Keratinocyte (primary cell): ENCODE measurements around the gene XYLB. TPM values are rescaled to one million over a fixed set of nuclear protein-coding genes. Genes with fewer than 3 reads are reported as not detected.

Experiments used
- DNase-seq: peaks from one replicate; pipeline ENCODE4 v3.0.0-alpha.2; 2011; ENCODE audit warnings: low read depth, missing footprints, low spot score
- FAIRE-seq: peaks from 2 replicates; lab custom pipeline; 2011; peaks lifted over from hg19 to GRCh38; lab: Jason Lieb, UNC
- H2AFZ ChIP-seq: 2 replicates; pipeline ENCODE4 v1.6.0; 2012; ENCODE audit warnings: low read length, control low read depth, inconsistent platforms; ENCODE audit not compliant: control insufficient read depth
- H3K27ac ChIP-seq: 2 replicates; pipeline ENCODE4 v1.5.1; 2011; ENCODE audit warnings: low read length; ENCODE audit not compliant: control insufficient read depth, insufficient read depth
- H3K27me3 ChIP-seq: 3 replicates; pipeline ENCODE4 v1.6.0; 2011; ENCODE audit warnings: low read length; ENCODE audit not compliant: control insufficient read depth, insufficient read depth; ENCODE audit errors: extremely low read depth
- H3K36me3 ChIP-seq, 2 experiments: 2 replicates in 1 of 2; 3 replicates in 1 of 2; pipeline ENCODE4 v1.5.1; 2011; ENCODE audit warnings: low read length in 2 of 2, mild to moderate bottlenecking in 1 of 2; ENCODE audit not compliant: control insufficient read depth in 2 of 2, insufficient read depth in 2 of 2; ENCODE audit errors: extremely low read depth in 1 of 2
- H3K4me1 ChIP-seq: 3 replicates; pipeline ENCODE4 v1.5.1; 2011; ENCODE audit warnings: low read length; ENCODE audit not compliant: control insufficient read depth, insufficient read depth; ENCODE audit errors: extremely low read depth
- H3K4me2 ChIP-seq: 3 replicates; pipeline ENCODE4 v1.6.0; 2011; ENCODE audit warnings: low read depth, low read length; ENCODE audit not compliant: control insufficient read depth, insufficient read depth; ENCODE audit errors: extremely low read depth
- H3K4me3 ChIP-seq, 3 experiments: fragments of 200-600 bp in 1 of 3; sonication (generic) in 1 of 3; 2 replicates in 2 of 3; 3 replicates in 1 of 3; pipeline ENCODE4 v1.5.1; 2011 to 2016; ENCODE audit warnings: low read length in 3 of 3, mild to moderate bottlenecking in 3 of 3, control low read depth in 2 of 3, inconsistent platforms in 1 of 3, low read depth in 1 of 3, mixed read lengths in 1 of 3, mixed run types in 1 of 3, moderate library complexity in 1 of 3; ENCODE audit not compliant: control insufficient read depth in 2 of 3, insufficient read depth in 2 of 3; ENCODE audit errors: extremely low read depth in 1 of 3
- H3K79me2 ChIP-seq: 2 replicates; pipeline ENCODE4 v1.6.0; 2012; ENCODE audit warnings: low read length; ENCODE audit not compliant: control insufficient read depth, insufficient read depth
- H3K9ac ChIP-seq: 3 replicates; pipeline ENCODE4 v1.6.0; 2011; ENCODE audit warnings: low read length; ENCODE audit not compliant: control insufficient read depth, insufficient read depth; ENCODE audit errors: extremely low read depth
- H3K9me1 ChIP-seq: 3 replicates; pipeline ENCODE4 v1.6.0; 2011; ENCODE audit warnings: low read length; ENCODE audit not compliant: control insufficient read depth, insufficient read depth; ENCODE audit errors: extremely low read depth
- H3K9me3 ChIP-seq: 2 replicates; pipeline ENCODE4 v1.5.1; 2012; ENCODE audit warnings: low read depth, low read length; ENCODE audit not compliant: control insufficient read depth
- H4K20me1 ChIP-seq: 3 replicates; pipeline ENCODE4 v1.6.0; 2011; ENCODE audit warnings: low read length; ENCODE audit not compliant: control insufficient read depth, insufficient read depth; ENCODE audit errors: extremely low read depth
- CTCF ChIP-seq, 3 experiments: IDR thresholded peaks in 1 of 3; conservative IDR thresholded peaks in 1 of 3; optimal IDR thresholded peaks in 1 of 3; 2 replicates in 2 of 3; 3 replicates in 1 of 3; pipeline versions ENCODE3 to v1.5.1; 2011; ENCODE audit warnings: low read length in 3 of 3, mild to moderate bottlenecking in 3 of 3, moderate library complexity in 2 of 3, control low read depth in 1 of 3, inconsistent platforms in 1 of 3; ENCODE audit not compliant: insufficient read depth in 2 of 3; ENCODE audit errors: extremely low read depth in 1 of 3
- EZH2 ChIP-seq: IDR thresholded peaks from one replicate; pipeline ENCODE4 v1.6.1; 2012; ENCODE audit warnings: inconsistent platforms, mild to moderate bottlenecking, low read length, moderate library complexity
- dilution Hi-C: fragments of 300-500 bp; cut with MboI; formaldehyde crosslinking; loops from one replicate; pipeline ENCODE4 v1.7.0; 2020; ENCODE audit warnings: low sequenced_read_pairs; ENCODE audit not compliant: extremely low pct_ligation_motif_present
- polyA plus RNA-seq, 5 experiments: library from polyadenylated mRNA; depleted of rRNA in 3 of 5; stranded (reverse) in 3 of 5; stranded (forward) in 1 of 5; unstranded in 1 of 5; fragments of >200 nt; gene quantifications; 1 replicate in 1 of 5; 2 replicates in 3 of 5; 3 replicates in 1 of 5; pipeline versions ENCODE4 v1.2.1 to v1.2.3, GENCODE V29; 2011 to 2012; ENCODE audit warnings: missing spikeins in 2 of 5, low read depth in 1 of 5, low replicate concordance in 1 of 5

XYLB gene
- polyA plus RNA-seq, 1 donor (not counting 4 experiments of a cell fraction or from before 2014, with no cell fraction given), result 1.8 TPM

- Histone ChIP-seq H3K4me2 (no peak overlapping the region), H3K36me3 (no peaks in the 10 kb centered on the region), H3K79me2 (no peaks in the 10 kb centered on the region), H3K4me3 (no peak overlapping the region), H3K4me1 (no peaks in the 10 kb centered on the region), H3K27ac (no peak overlapping the region), H2AFZ (no peak overlapping the region), H3K27me3 (no peaks in the 10 kb centered on the region), H3K9me3 (no peaks in the 10 kb centered on the region), H3K9me1 (no peaks in the 10 kb centered on the region), H4K20me1 (no peaks in the 10 kb centered on the region), H3K9ac (no peak overlapping the region)
- TF ChIP-seq EZH2 (no peak), CTCF (optimal IDR thresholded peaks at IDR 0.05 in 1 of 3, IDR thresholded peaks at IDR 0.05 in 1 of 3, conservative IDR thresholded peaks at IDR 0.05 in 1 of 3; ENCODE audit: extremely low read depth in 1 of 3, insufficient read depth in 2 of 3, low read length in 3 of 3) (no peak)
- FAIRE-seq (no peak), DNase-seq (no peak)
- dilution Hi-C loops, result no loop called here
Observed at GRCh38 chr3:38297537-38297936, 49.0 kb upstream of the XYLB start.

- Histone ChIP-seq H3K4me2 (no peak overlapping the region), H3K4me3 (no peak overlapping the region), H4K20me1 (no peaks in the 10 kb centered on the region), H3K4me1 (no peaks in the 10 kb centered on the region), H3K9ac (no peak overlapping the region), H3K79me2 (no peaks in the 10 kb centered on the region), H3K36me3 (no peaks in the 10 kb centered on the region), H3K27me3 (no peaks in the 10 kb centered on the region), H3K9me3 (no peaks in the 10 kb centered on the region), H3K9me1 (no peaks in the 10 kb centered on the region), H2AFZ (no peak overlapping the region), H3K27ac (no peak overlapping the region)
- DNase-seq, result no peak
- TF ChIP-seq CTCF (optimal IDR thresholded peaks at IDR 0.05 in 1 of 3, IDR thresholded peaks at IDR 0.05 in 1 of 3, conservative IDR thresholded peaks at IDR 0.05 in 1 of 3; ENCODE audit: extremely low read depth in 1 of 3, insufficient read depth in 2 of 3, low read length in 3 of 3) (peak in 2 of 3 experiments; percentile 43 to 51), EZH2 (no peak)
- dilution Hi-C loops, result no loop called here
- FAIRE-seq, result no peak
Observed at GRCh38 chr3:38297947-38298711, 48.5 kb upstream of the XYLB start.
